CD4-positive, alpha-beta T cell treated with Interleukin-12 subunit alpha and Interleukin-12 subunit beta, for 1 hour (primary cell): ENCODE measurements around the gene TMIGD1.
A peak's percentile ranks its signal among the peaks of the same experiment; 100 is the strongest.

Experiments used
- DNase-seq: peaks from one replicate; pipeline ENCODE4 v3.0.0-alpha.2; 2020

TMIGD1 gene

DNA sequence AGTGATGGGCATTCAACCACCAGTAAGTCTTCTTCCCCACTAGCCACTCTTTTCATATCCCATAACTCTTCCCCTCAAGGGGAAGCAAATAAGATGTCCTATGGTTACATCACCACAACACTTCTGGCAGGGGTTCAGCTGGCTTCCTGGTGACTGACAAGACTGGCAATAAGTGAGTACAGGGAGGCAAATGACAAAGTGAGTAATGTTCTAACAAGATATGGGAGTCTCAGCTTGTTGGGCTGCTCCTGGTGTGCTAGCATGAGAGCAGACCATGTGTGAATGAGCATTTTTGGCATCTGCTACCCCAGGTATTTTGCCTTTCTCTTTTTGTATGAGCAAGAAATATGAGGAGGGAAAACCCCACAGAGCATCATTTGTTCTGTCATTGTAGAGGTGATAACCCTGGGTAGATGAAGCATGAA is 9.9 kb downstream of the TMIGD1 start:
- DNase-seq: peak; percentile 36

DNA sequence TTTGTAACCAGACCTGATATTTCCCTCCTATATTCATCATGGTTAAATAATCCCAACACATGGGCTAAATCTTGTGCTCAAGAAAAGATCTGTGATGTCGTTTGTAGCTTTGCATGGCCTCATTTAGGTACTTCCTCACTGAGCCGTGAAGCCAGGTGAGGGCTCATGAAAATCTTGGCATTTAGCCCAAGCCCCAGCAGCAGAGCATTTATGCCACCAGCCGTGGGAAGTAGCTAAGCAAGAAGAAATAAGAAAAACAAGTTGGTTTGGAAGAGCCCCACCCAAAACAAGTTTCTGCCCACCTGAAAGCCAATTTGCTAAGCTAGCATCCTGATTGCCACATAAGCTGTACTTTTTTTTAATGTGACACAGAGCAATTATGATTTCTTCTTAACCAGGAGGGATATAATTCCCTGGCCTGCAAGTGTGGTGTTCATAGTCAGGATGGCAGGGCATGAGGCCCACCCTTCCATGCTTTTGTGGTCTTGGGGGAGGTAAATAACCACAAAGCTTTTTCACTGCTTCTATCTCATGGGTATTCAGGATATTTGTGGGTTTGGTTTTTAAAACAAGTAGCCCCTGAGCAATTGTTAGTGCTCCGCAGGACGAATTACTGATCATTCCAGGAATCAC is 10.5 kb downstream of the TMIGD1 start:
- peak; percentile 63 for DNase-seq

GRCh38 chr17:30321314-30321713 is 12.5 kb downstream of the TMIGD1 start:
- no peak for DNase-seq

DNA sequence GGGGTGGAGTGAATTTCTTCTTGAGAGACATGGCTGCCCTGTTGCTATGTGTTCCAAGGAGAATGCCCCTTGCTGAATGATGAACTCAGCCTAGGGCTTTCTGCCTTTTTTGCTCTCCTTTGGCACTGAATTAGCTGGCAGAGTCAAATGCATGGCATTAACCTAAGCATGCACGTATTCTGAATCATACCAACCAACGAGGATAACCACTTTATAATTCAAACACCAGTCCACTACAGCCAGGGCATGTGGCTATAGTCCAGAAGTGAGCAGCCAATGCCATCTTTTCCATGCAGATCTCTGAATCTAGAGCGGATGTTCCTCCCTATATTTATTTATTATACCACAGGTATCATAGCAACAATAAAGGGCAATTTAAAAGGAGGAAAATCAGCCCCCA is 15.7 kb downstream of the TMIGD1 start:
- DNase-seq: no peak

- DNase-seq: no peak
Observed at GRCh38 chr17:30316736-30317135, 17.1 kb downstream of the TMIGD1 start.

DNA sequence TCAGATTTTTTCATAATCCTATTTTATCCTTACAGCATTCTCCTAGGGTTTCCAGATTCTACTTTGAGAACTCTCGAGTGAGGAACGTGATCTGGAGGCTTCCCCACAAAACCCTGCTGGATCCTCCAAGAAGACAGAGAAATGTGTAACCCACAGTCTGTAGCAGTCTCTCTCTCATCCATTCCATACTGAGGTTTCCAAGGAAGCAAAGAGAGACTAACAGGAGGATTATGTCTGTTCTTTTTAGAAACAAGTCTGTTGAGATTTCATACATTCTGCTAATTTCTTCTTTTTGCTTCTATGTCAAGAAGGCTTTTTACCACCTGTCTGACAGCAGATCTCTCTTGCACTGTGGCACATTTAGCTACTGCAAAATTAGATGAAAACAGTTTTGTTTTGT is 18.8 kb downstream of the TMIGD1 start:
- DNase-seq: no peak

DNA sequence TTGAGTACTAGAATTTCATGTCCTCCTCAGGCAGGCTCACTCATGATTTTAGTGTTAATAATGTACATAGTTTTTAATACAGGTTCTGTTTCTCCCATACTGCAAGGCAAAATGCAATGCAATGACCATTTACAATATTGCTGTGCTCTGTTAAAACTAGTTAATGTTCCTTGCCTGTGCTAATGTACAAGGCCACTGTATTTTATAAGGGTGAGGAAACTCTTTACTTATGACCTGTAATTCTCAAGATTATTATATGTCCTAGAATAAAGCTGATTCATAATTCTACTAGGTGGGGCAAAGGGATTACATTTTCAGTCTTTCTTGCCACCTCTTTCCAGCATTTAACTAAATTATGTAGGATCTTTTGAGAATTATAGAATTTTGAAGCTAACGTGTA is 19.4 kb downstream of the TMIGD1 start:
- no peak for DNase-seq

DNA sequence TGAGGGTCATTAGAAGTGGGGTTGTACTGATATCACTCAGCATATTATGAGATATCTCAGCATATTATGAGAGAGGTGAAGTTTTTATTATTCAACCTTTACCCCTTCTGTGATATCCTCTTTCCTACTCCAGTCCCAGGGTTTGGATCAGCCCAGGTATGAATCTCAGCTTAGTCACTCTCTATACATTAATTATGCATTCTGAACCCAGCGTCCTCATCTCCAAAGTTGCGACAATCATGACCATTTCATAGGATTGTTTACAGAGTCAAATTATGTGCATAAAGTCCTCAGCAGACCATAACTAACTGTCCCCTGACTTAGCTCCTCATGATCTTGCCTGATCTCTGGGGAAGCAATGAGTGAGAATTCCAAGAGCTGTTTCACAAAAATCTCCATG is 21.6 kb downstream of the TMIGD1 start:
- no peak for DNase-seq

DNA sequence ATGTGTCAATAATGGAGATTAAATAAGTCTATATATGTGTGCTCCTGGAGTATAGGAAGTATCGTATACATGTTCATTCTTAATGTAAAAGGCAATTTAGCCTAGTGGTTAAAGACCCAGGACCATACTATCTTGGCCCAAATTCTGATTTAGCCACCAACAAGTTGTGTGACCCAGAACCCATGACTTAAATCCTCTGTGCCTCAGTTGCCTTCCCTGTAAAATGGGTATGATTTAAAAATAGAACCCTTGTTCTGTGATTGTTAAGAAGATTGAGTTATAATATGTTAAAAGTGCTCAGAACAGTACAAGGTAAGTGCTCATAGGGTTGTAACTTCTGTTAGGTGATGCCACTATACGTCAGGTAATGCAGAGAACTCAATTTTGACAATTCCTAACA is 23.3 kb downstream of the TMIGD1 start:
- no peak for DNase-seq

- no peak for DNase-seq
Observed at GRCh38 chr17:30309591-30309990, 24.3 kb downstream of the TMIGD1 start.

DNA sequence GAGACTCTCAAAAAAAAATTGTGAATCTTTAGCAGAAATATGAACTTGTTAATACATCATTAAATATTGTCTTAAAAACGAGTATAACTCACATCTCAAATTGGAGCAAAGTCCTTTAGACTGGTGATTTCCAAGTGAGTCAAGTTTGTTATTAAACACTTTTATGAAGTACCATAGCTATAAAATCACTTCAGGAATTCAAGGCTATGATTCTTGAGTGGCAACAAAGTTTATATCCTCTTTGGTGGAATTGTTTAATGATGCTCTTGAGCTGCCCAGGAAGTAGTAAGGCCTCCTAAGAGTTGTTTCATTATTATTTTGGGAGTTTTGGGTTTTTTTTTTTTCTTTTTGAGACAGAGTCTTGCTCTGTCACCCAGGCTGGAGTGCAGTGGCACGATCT is 25.5 kb downstream of the TMIGD1 start:
- no peak for DNase-seq

DNA sequence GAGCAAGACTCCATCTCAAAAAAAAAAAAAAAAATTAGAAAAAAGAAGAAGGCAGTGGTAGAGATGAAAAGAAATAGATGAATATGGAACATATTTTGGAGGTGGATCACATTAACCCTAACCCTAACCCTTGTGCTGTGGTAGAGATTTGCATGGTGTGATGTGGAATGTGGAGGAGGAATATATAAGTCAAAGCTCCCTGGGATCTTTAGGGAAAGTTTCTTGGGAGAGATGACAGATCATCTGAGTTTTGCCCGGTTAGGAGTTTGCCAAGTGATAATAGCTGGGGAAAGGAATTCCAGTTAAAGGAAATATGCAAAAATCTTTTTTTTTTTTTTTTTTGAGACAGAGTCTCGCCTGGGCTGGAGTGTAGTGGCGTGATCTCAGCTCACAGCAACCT is 29.1 kb downstream of the TMIGD1 start:
- no peak for DNase-seq

DNA sequence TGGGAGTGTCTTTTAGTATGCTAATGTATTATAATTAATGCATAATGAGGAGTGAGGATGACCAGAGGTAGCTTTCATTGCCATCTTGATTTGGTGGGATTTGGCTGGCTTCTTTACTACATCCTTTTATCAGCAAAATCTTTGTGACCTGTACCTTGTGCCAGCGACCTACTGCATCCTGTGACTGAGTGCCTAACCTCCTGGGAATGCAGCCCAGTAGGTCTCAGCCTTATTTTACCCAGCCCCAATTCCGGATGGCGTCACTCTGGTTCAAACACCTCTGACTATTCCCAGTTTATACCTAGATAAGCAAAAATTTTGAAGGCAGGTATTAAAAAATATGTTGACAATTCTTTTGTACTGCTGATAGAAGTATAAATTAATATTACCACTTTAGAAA is 31.6 kb downstream of the TMIGD1 start:
- DNase-seq: no peak

GRCh38 chr17:30300818-30301217 is 33.0 kb downstream of the TMIGD1 start:
- no peak for DNase-seq

DNA sequence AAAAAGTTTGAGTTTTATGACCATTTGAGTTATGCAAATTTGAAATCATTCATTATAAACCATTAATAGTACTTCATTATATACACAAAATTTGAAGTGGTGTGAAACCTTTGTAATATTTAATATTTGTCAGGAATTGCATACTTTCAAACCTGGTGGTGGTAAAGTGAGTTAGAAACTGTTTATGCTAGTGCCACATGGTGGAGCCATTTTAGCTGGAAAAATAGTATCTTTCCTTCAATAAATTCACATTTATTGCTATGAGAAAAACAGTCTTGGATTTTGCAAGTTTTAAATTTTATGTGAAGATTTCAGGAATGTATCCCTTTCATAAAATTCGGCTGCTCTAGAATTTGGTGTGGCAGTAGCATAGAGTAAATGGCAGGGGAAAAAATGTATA is 34.9 kb downstream of the TMIGD1 start:
- no peak for DNase-seq

DNA sequence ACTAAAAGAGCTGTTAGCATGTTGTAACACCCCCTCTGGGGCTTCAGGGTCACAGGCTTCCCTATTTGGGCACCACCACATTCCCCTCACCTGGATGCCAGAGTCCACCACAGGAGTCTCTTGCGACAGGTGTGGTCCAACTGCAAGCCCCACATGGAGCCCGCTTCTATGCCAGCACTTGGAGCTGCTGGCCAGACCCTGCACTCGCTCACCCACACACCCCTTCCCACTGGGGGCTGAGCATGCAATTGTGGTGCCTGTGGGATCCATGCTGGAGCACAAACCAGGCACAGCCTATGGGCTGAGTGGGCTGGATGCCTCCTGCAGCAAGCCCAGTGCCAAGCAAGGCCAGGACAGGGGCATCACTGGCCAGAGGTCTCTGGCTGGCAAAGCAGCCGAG is 36.1 kb downstream of the TMIGD1 start:
- no peak for DNase-seq

DNA sequence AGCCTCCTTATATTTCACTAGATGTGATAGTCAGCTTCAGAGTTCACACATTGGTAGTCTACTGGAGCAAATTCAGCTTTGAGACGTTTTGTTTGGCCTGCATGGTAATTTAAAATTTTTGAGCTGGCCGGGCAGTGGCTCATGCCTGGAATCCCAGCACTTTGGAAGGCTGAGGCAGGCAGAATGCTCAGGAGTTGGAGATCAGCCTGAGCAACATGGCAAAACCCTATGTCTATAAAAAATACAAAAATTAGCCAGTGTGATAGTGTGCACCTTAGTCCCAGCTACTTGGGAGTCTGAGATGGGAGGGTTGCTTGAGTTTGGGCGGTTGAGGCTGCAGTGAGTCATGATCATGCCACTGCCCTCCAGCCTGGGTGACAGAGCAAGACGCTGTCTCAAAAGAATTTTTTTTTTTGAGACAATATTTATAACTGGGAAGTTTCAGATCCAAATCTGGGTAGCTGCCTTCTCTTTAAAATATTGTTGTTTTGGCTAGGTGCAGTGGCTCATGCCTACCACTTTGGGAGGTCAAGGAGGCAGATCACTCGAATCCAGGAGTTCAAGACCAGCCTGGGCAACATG is 37.3 kb downstream of the TMIGD1 start:
- DNase-seq: no peak

DNA sequence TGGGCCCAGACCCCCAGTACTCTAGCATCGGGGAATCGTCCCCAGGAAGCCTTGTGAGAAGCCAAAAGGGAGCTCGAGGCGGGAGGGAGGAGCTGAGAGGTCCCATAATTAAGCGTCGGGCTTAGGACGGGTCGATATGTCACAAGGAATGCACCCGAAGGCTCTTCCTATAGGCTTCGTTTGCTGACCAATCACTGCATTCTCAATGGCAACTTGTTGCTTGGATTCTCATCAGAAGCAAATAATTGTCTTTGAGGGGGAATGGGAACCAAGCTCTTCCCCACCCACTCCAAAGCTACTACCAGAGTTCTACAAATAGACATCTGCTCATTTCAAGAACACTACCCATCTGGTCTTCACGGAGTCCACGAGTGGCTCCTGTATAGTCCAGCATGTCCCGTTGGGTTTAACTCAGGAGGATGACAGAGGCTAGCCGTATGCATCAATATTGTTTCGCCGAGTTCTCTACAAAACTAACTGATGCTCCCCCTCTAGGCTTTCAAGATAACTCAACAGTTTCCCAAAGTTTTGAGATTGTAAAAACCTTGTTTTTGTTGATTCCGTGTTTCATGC is 41.5 kb downstream of the TMIGD1 start:
- no peak for DNase-seq

GRCh38 chr17:30291543-30292285 is 42.1 kb downstream of the TMIGD1 start, which contains the start of gene BLMH:
BLMH (minus strand) TSS chr17:30291944; CDS start chr17:30291819, 125 bp downstream.
- peak; percentile 84 for DNase-seq

DNA sequence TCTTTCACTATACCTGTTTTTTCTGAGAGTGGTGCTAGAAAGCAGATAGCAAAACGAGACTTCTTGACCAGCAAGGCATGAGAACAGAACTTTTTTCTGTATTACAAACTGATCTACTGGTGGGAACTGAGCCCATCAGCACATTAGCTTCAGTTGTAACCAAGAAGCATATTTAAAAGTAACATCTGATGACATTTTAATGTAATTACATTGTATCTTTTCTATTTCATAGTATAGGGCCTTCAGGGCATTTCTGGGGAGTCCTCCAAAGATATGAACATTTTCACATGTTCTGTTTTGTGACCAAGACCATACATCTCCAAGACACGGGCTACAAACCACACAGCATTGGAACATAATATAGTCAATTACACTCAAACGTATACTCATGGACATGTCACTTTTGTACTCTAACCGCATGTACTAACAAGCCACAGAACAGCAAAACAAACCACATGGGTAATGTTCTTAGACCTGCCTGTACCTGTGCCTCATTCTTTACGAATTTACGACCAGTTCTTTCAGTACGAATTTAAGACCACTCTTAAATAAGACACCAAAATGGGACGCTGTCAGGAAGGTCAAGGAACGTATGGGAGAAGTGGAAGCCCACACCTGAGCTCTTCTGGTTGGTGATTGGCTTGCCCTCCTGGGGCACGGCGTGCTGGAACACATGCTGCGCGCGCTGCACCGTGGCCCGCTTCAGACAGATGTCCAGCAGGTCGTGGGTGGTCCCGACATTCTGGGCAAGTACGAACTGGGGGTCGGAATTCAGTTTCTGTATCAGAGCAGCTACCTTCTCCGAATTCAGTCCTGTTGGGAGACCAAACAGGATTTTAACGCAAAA is 42.9 kb downstream of the TMIGD1 start:
- peak; percentile 26 for DNase-seq

- DNase-seq: no peak
Observed at GRCh38 chr17:30290077-30290476, 43.8 kb downstream of the TMIGD1 start.

DNA sequence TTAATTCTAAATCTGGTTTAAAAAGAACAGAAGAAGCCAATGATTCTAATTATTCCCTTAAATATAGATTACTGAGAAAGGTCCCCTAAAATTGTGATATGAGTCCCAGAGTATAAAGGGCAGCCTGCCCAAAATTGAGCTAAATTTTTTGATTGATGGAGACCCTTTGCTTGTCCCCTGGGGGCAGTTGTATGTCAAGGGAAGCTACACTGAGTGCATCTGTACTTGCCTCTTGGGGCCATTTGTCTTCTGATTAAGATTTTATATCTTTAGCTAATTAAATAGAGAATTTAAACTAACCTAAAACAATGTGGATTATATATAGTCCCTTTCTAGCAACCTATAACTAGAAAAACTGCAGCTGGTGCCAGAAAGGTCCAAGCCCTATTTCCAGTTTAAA is 54.7 kb downstream of the TMIGD1 start:
- DNase-seq: no peak

DNA sequence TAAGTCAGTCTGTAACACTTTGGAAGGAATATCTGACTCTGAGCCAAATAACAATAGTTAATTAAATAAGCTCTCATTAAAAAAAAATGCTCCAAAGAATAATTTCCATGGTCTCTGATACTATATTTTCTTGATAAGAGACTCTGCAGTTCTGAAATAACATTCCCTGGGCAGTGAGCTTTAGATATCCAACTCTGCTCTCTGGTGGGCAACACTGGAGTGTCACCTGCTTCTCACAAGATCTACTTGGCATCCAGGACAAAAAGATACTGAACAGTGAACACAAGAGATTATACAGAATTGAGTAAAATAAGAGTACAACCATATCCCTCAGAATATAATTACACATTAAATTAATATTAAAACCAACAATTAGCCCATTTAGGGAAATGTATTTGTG is 55.8 kb downstream of the TMIGD1 start:
- peak; percentile 5 for DNase-seq
